Activated CD4-positive, alpha-beta memory T cell treated with anti-CD3 and anti-CD28 coated beads for 36 hours (primary cell): ENCODE measurements around the gene FLT3. TPM values are rescaled to one million over a fixed set of nuclear protein-coding genes. Genes with fewer than 3 reads are reported as not detected.

Source experiments
- CTCF ChIA-PET: fragments of 350-600 bp; sonication (Branson Sonifier 250); formaldehyde crosslinking; loops from one replicate; lab custom pipeline; 2021; ENCODE audit warnings: antibody characterized with exemption, inconsistent platforms; lab: Charles Lee
- POLR2A ChIA-PET: fragments of 350-600 bp; sonication (Branson Sonifier 250); formaldehyde crosslinking; loops from one replicate; lab custom pipeline; 2021; ENCODE audit warnings: antibody characterized with exemption; lab: Charles Lee
- DNase-seq: peaks from one replicate; pipeline ENCODE4 v3.0.0-alpha.2; 2020
- H3K27ac Mint-ChIP-seq: one replicate; pipeline ENCODE4 v1.8.0; 2021; ENCODE audit warnings: mixed read lengths
- H3K27me3 Mint-ChIP-seq: one replicate; pipeline ENCODE4 v1.8.0; 2021; ENCODE audit warnings: mixed read lengths
- H3K36me3 Mint-ChIP-seq: one replicate; pipeline ENCODE4 v1.8.0; 2021; ENCODE audit warnings: mixed read lengths
- H3K4me1 Mint-ChIP-seq: one replicate; pipeline ENCODE4 v1.8.0; 2021; ENCODE audit warnings: low read depth, mixed read lengths
- H3K4me3 Mint-ChIP-seq: one replicate; pipeline ENCODE4 v1.8.0; 2021; ENCODE audit warnings: mild to moderate bottlenecking, mixed read lengths
- H3K9me3 Mint-ChIP-seq: one replicate; pipeline ENCODE4 v1.8.0; 2021; ENCODE audit warnings: mixed read lengths
- intact Hi-C: fragments of 100-400 bp; cut with micrococcal nuclease; formaldehyde crosslinking; loops from one replicate; pipeline ENCODE4 v1.15.1; 2023
- total RNA-seq, 2 experiments: library from RNA; stranded (reverse); gene quantifications; one replicate each; pipeline ENCODE4 v1.2.3, GENCODE V29; 2021

The FLT3 gene
- total RNA-seq, 2 experiments from 2014 or later = not detected

GRCh38 chr13:27982361-27982760 lies 118.0 kb downstream of the FLT3 start:
- Mint-ChIP-seq H3K36me3 (no peaks in the 10 kb centered on the region), H3K4me1 (peaks cover 20% of the 10 kb centered on the region), H3K27me3 (peaks cover 64% of the 10 kb centered on the region), H3K27ac (no peak overlapping the region), H3K9me3 (no peaks in the 10 kb centered on the region), H3K4me3 (no peak overlapping the region)
- no peak for DNase-seq
- ChIA-PET POLR2A (no interaction called here), CTCF (interaction anchor here (1.5 to 9.7 kb wide), 6 partner anchors 28 to 997 kb away, joined by 4 to 235 read pairs (median 20); no protein-coding TSS in a partner anchor)
- intact Hi-C loops = loop anchor here (2.0 to 5.0 kb wide), 2 partner anchors 450 to 620 kb away; no protein-coding TSS in a partner anchor

GRCh38 chr13:27981006-27981708 lies 119.2 kb downstream of the FLT3 start:
- no peak overlapping the region for H3K4me3 Mint-ChIP-seq
- H3K27ac Mint-ChIP-seq = no peak overlapping the region
- ChIA-PET CTCF (interaction anchor here (0.6 to 9.7 kb wide), 4 partner anchors 72 to 996 kb away, joined by 4 to 235 read pairs (median 4); no protein-coding TSS in a partner anchor), POLR2A (no interaction called here)
- intact Hi-C loops = loop anchor here (5.0 kb wide), 1 partner anchor 619 kb away; no protein-coding TSS in a partner anchor
- peaks cover 20% of the 10 kb centered on the region for H3K4me1 Mint-ChIP-seq
- H3K36me3 Mint-ChIP-seq = no peaks in the 10 kb centered on the region
- DNase-seq = no peak
- no peaks in the 10 kb centered on the region for H3K9me3 Mint-ChIP-seq
- H3K27me3 Mint-ChIP-seq = peaks cover 64% of the 10 kb centered on the region

- CTCF ChIA-PET = interaction anchor here (0.6 to 9.7 kb wide), 3 partner anchors 26 to 152 kb away, joined by 5 to 235 read pairs (median 6); no protein-coding TSS in a partner anchor
- DNase-seq = no peak
- Mint-ChIP-seq H3K4me1 (peaks cover 23% of the 10 kb centered on the region), H3K9me3 (no peaks in the 10 kb centered on the region), H3K27ac (no peak overlapping the region), H3K27me3 (peaks cover 69% of the 10 kb centered on the region), H3K4me3 (no peak overlapping the region), H3K36me3 (no peaks in the 10 kb centered on the region)
- POLR2A ChIA-PET = no interaction called here
- intact Hi-C loops = loop anchor here (5.0 kb wide), 1 partner anchor 618 kb away; no protein-coding TSS in a partner anchor
Measured at GRCh38 chr13:27980280-27980998, 119.9 kb downstream of the FLT3 start.

- H3K4me1 Mint-ChIP-seq = peaks cover 26% of the 10 kb centered on the region
- H3K27me3 Mint-ChIP-seq = peaks cover 75% of the 10 kb centered on the region
- DNase-seq = no peak
- ChIA-PET CTCF (interaction anchor here (1.6 to 9.7 kb wide), 2 partner anchors 25 to 151 kb away, joined by 6 to 235 read pairs; no protein-coding TSS in a partner anchor), POLR2A (no interaction called here)
- no peak overlapping the region for H3K27ac Mint-ChIP-seq
- no peaks in the 10 kb centered on the region for H3K9me3 Mint-ChIP-seq
- intact Hi-C loops = loop anchor here (5.0 kb wide), 2 partner anchors 188 to 618 kb away; partner anchors contain the start of gene GSX1
- no peak overlapping the region for H3K4me3 Mint-ChIP-seq
- H3K36me3 Mint-ChIP-seq = no peaks in the 10 kb centered on the region
Measured at GRCh38 chr13:27979765-27980279, 120.6 kb downstream of the FLT3 start.

- DNase-seq = no peak
- H3K4me3 Mint-ChIP-seq = no peak overlapping the region
- intact Hi-C loops = loop anchor here (5.0 kb wide), 1 partner anchor 187 kb away; the partner anchor contains the start of gene GSX1
- no peaks in the 10 kb centered on the region for H3K36me3 Mint-ChIP-seq
- POLR2A ChIA-PET = no interaction called here
- H3K27ac Mint-ChIP-seq = no peak overlapping the region
- H3K27me3 Mint-ChIP-seq = peaks cover 80% of the 10 kb centered on the region
- CTCF ChIA-PET = interaction anchor here (1.5 to 9.7 kb wide), 3 partner anchors 25 to 151 kb away, joined by 6 to 235 read pairs (median 10); no protein-coding TSS in a partner anchor
- no peaks in the 10 kb centered on the region for H3K9me3 Mint-ChIP-seq
- peaks cover 26% of the 10 kb centered on the region for H3K4me1 Mint-ChIP-seq
Measured at GRCh38 chr13:27979001-27979643, 121.3 kb downstream of the FLT3 start.

GRCh38 chr13:27978301-27978968 lies 121.9 kb downstream of the FLT3 start:
- Mint-ChIP-seq H3K9me3 (no peaks in the 10 kb centered on the region), H3K27me3 (peaks cover 81% of the 10 kb centered on the region), H3K4me1 (peaks cover 26% of the 10 kb centered on the region), H3K27ac (no peak overlapping the region), H3K4me3 (no peak overlapping the region), H3K36me3 (no peaks in the 10 kb centered on the region)
- intact Hi-C loops = loop anchor here (5.0 kb wide), 1 partner anchor 186 kb away; the partner anchor contains the start of gene GSX1
- no peak for DNase-seq
- CTCF ChIA-PET = interaction anchor here (1.5 to 9.7 kb wide), 2 partner anchors 24 to 150 kb away, joined by 10 to 235 read pairs; no protein-coding TSS in a partner anchor
- POLR2A ChIA-PET = interaction anchor here (1.1 kb wide), 1 partner anchor 16 kb away, joined by 3 read pairs; no protein-coding TSS in a partner anchor

- ChIA-PET POLR2A (interaction anchor here (1.1 kb wide), 1 partner anchor 15 kb away, joined by 3 read pairs; no protein-coding TSS in a partner anchor), CTCF (interaction anchor here (0.8 to 9.7 kb wide), 4 partner anchors 24 to 616 kb away, joined by 3 to 235 read pairs (median 7); no protein-coding TSS in a partner anchor)
- Mint-ChIP-seq H3K27ac (peak overlapping the region; percentile 74), H3K4me3 (no peak overlapping the region), H3K36me3 (no peaks in the 10 kb centered on the region), H3K27me3 (peaks cover 80% of the 10 kb centered on the region), H3K4me1 (peaks cover 26% of the 10 kb centered on the region), H3K9me3 (no peaks in the 10 kb centered on the region)
- intact Hi-C loops = loop anchor here (2.0 to 5.0 kb wide), 2 partner anchors 55 to 185 kb away; partner anchors contain the start of gene GSX1
- DNase-seq = no peak
Measured at GRCh38 chr13:27977476-27978300, 122.7 kb downstream of the FLT3 start.

GRCh38 chr13:27976362-27977091 lies 123.8 kb downstream of the FLT3 start:
- peaks cover 79% of the 10 kb centered on the region for H3K27me3 Mint-ChIP-seq
- POLR2A ChIA-PET = no interaction called here
- CTCF ChIA-PET = interaction anchor here (0.5 to 1.6 kb wide), 6 partner anchors 23 to 990 kb away, joined by 3 to 6 read pairs (median 4); no protein-coding TSS in a partner anchor
- intact Hi-C loops = loop anchor here (2.0 to 5.0 kb wide), 2 partner anchors 54 to 184 kb away; partner anchors contain the start of gene GSX1
- no peak for DNase-seq
- H3K36me3 Mint-ChIP-seq = no peaks in the 10 kb centered on the region
- no peak overlapping the region for H3K4me3 Mint-ChIP-seq
- no peaks in the 10 kb centered on the region for H3K9me3 Mint-ChIP-seq
- H3K27ac Mint-ChIP-seq = no peak overlapping the region
- peaks cover 26% of the 10 kb centered on the region for H3K4me1 Mint-ChIP-seq

- ChIA-PET CTCF (interaction anchor here (0.9 to 1.6 kb wide), 7 partner anchors 18 to 616 kb away, joined by 3 to 6 read pairs (median 5); no protein-coding TSS in a partner anchor), POLR2A (no interaction called here)
- peak overlapping the region; percentile 33 for H3K27ac Mint-ChIP-seq
- H3K4me3 Mint-ChIP-seq = no peak overlapping the region
- intact Hi-C loops = loop anchor here (2.0 to 5.0 kb wide), 2 partner anchors 53 to 183 kb away; partner anchors contain the start of gene GSX1
- H3K9me3 Mint-ChIP-seq = no peaks in the 10 kb centered on the region
- no peaks in the 10 kb centered on the region for H3K36me3 Mint-ChIP-seq
- H3K4me1 Mint-ChIP-seq = peaks cover 26% of the 10 kb centered on the region
- H3K27me3 Mint-ChIP-seq = peaks cover 80% of the 10 kb centered on the region
- no peak for DNase-seq
Measured at GRCh38 chr13:27975564-27976361, 124.6 kb downstream of the FLT3 start.
